Bronchial epithelial cell (primary cell): ENCODE results near the gene PPP2R2B. TPM values are rescaled to one million over a fixed set of nuclear protein-coding genes. Genes with fewer than 3 reads are reported as not detected.
A peak's percentile ranks its signal among the peaks of the same experiment; 100 is the strongest.

Experiments
- DNase-seq: peaks from one replicate; pipeline ENCODE4 v3.0.0-alpha.2; 2010; ENCODE audit warnings: low read depth
- FAIRE-seq: peaks from 2 replicates; lab custom pipeline; 2011; peaks lifted over from hg19 to GRCh38; lab: Jason Lieb, UNC
- H3K27me3 ChIP-seq: 2 replicates; pipeline ENCODE4 v1.5.1; 2011; ENCODE audit warnings: low read length; ENCODE audit not compliant: control insufficient read depth, insufficient read depth
- H3K36me3 ChIP-seq: 2 replicates; pipeline ENCODE4 v1.5.1; 2011; ENCODE audit warnings: low read length; ENCODE audit not compliant: control insufficient read depth, insufficient read depth
- H3K4me3 ChIP-seq: 2 replicates; pipeline ENCODE4 v1.5.1; 2011; ENCODE audit warnings: mild to moderate bottlenecking, low read depth, low read length, control low read depth
- total RNA-seq: library from RNA; depleted of rRNA; stranded (reverse); fragments of >200 nt; gene quantifications from 2 replicates; pipeline ENCODE4 v1.2.1, GENCODE V29; 2014
- TF ChIP-seq, protein P1 (sequence below): IDR thresholded peaks from 2 replicates; pipeline ENCODE4 v1.5.1; 2011; ENCODE audit warnings: mild to moderate bottlenecking, moderate library complexity, low read length, control low read depth, inconsistent platforms; ENCODE audit not compliant: insufficient read depth, severe bottlenecking

Gene PPP2R2B
- total RNA-seq, 1 donor from 2014 or later: under 0.01 TPM

DNA sequence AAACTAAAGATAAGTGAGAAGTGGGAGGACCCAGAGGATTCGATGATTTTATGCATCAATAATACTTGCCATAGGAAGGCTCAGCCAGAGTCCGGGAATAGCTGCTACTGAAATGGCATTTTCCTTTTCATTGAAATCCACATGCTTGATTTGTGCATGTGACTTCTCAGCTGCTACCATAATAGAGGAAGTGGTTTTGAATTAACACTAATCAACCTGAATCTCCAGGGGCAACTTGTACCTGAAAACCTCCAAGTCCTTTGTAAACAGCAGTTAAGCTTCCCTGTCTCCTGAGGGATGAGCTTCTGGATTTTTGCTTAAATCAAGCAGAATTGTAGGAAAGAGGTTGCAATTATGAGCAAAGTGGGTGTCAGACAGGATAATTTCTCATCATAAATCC, 124.9 kb downstream of the PPP2R2B start:
- DNase-seq (no peak), FAIRE-seq (no peak)
- Histone ChIP-seq H3K4me3 (no peak overlapping the region), H3K27me3 (no peaks in the 10 kb centered on the region), H3K36me3 (no peaks in the 10 kb centered on the region)
- TF ChIP-seq, protein P1, sequence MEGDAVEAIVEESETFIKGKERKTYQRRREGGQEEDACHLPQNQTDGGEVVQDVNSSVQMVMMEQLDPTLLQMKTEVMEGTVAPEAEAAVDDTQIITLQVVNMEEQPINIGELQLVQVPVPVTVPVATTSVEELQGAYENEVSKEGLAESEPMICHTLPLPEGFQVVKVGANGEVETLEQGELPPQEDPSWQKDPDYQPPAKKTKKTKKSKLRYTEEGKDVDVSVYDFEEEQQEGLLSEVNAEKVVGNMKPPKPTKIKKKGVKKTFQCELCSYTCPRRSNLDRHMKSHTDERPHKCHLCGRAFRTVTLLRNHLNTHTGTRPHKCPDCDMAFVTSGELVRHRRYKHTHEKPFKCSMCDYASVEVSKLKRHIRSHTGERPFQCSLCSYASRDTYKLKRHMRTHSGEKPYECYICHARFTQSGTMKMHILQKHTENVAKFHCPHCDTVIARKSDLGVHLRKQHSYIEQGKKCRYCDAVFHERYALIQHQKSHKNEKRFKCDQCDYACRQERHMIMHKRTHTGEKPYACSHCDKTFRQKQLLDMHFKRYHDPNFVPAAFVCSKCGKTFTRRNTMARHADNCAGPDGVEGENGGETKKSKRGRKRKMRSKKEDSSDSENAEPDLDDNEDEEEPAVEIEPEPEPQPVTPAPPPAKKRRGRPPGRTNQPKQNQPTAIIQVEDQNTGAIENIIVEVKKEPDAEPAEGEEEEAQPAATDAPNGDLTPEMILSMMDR: no peak

DNA sequence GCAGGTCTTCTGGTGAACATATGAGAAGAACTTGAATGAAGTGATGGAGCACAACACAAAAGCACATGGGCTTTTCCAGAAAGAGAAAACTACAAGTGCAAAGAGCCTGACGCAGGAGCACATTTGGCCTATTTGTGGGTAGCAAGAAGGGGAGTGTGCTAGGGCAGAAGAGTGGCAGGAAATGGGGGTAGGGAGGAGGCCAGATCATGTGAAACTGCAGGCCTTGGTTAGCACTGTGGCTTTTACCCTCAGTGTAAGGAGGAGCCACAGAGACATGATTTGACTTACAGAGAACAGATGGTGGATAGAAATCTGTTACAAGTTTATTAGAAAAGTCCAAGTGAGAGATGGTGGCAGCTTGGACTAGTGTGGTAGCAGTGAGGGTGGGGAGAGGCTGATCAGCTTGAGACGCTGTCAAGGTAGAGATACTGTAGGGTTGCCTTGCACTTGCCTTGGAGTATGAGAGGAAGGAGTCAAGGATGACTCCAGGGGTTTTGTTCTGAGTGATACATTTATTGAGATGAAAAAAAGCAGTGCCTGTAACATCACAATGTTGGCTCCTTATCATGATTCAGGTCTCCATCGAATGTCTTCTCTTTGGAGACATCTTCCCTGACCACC, 126.7 kb downstream of the PPP2R2B start:
- Histone ChIP-seq H3K36me3 (no peaks in the 10 kb centered on the region), H3K27me3 (no peaks in the 10 kb centered on the region), H3K4me3 (no peak overlapping the region)
- FAIRE-seq (no peak), DNase-seq (no peak)
- TF ChIP-seq, protein P1: no peak

DNA sequence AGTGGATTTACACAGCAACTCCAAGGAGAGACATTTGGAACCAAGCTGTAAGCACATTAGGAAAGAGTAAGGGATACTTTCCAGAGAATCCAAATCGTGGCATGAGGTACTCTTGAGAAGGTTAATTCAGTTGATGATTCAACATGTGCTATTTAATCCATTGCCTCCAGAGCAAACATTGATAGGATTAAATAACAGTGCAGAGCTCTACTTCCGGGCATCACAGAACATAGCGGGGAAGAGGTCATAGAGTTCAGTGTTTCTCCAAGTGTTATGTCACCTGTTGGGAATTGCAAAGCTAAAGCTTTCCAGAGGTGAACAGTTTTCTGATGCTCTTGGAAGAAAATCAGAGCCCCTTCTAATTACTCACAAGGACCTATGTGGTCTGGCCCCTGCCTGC, 127.5 kb downstream of the PPP2R2B start:
- FAIRE-seq: no peak
- no peaks in the 10 kb centered on the region for H3K36me3 ChIP-seq
- H3K4me3 ChIP-seq: no peak overlapping the region
- DNase-seq: peak; percentile 69
- TF ChIP-seq, protein P1: no peak
- no peaks in the 10 kb centered on the region for H3K27me3 ChIP-seq

DNA sequence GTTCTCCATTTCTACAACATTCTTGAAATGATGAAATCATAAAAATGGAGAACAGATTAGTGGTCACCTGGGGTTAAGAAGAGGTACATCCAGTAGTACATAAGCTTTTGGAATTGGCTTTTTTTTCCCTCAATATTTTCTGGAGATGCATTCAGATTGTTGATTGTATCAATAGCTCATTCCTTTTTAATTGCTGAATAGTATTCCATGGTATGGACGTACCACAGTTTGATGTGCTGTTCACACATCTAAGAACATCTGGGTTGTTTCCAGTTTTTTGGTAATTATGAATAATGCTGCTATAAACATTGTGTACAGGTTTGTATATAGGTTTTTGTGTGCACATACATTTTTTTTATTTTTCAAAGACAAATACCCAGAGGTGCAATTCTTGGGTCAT, 130.0 kb downstream of the PPP2R2B start:
- Histone ChIP-seq H3K27me3 (no peaks in the 10 kb centered on the region), H3K4me3 (no peak overlapping the region), H3K36me3 (no peaks in the 10 kb centered on the region)
- FAIRE-seq (no peak), DNase-seq (no peak)
- TF ChIP-seq, protein P1: no peak

DNA sequence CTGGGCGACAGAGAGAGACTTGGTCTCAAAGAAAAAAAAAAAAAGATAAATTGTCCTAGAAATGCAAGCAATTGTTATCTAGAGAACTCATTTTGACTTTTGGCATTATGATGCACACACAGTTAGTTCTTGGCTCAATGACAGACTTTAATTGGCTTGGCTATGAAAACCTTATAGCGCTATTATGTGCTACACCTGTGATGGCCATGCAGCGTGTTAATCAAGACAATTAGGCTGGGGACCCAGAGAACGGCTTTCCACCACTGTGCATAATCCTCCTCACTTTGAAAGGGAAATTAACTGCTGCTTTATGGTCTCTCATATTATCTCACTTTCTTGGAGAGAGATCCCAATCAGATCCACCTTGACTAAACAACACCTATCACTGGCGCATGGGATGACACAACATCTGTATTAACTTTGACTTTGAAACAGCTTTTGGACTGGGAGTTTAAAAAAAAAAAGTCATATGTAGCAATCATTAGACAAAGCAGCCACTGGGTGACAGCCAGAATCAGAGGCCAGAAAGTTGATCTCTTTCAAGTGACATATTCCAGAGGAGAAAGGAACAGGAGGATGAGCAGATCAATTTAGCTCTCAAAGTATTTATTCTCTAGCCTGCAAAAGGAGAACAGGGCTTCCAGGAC, 132.5 kb downstream of the PPP2R2B start:
- FAIRE-seq (no peak), DNase-seq (no peak)
- TF ChIP-seq, protein P1: no peak
- H3K27me3 ChIP-seq: no peaks in the 10 kb centered on the region
- H3K36me3 ChIP-seq: no peaks in the 10 kb centered on the region
- no peak overlapping the region for H3K4me3 ChIP-seq
